ENCODE measurements around the gene SOBP.

SOBP gene

DNA sequence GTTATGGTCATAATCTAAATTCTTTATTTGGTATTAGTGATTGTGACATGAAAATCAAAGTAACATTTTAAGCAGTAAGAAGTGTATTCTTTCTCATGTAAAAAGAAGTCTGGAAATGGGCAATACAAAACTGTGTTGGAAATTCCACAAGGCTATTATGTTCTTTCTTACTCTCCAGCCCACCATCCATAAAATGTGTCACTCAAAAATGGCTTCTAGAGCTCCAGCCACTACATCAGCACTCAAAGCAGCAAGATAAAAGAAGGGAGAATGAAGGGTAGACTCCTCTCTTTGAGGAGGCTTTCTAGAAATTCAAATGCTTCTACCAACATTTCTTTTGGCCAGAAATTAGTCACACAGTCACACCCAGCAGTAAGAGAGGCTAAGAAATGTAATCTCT is 49.0 kb upstream of the SOBP start:
- POLR2A ChIA-PET: interaction anchor here (0.8 kb wide), 1 partner anchor 19 kb away, joined by 3 read pairs; the partner anchor contains the start of gene PDSS2
- no peak overlapping the region for H3K4me3 ChIP-seq (ENCODE audit: low read depth, low read length)
- H3K36me3 ChIP-seq (ENCODE audit: control insufficient read depth in 2 of 2, insufficient read depth in 1 of 2, low read length in 2 of 2): no peaks in the 10 kb centered on the region
- no peak for TF ChIP-seq ZNF473 (tag by site-specific recombination; IDR thresholded peaks at IDR 0.05)
- TF ChIP-seq ZBTB49 (tag by site-specific recombination; IDR thresholded peaks at IDR 0.05; ENCODE audit: low read depth): no peak
- TF ChIP-seq, protein P1, sequence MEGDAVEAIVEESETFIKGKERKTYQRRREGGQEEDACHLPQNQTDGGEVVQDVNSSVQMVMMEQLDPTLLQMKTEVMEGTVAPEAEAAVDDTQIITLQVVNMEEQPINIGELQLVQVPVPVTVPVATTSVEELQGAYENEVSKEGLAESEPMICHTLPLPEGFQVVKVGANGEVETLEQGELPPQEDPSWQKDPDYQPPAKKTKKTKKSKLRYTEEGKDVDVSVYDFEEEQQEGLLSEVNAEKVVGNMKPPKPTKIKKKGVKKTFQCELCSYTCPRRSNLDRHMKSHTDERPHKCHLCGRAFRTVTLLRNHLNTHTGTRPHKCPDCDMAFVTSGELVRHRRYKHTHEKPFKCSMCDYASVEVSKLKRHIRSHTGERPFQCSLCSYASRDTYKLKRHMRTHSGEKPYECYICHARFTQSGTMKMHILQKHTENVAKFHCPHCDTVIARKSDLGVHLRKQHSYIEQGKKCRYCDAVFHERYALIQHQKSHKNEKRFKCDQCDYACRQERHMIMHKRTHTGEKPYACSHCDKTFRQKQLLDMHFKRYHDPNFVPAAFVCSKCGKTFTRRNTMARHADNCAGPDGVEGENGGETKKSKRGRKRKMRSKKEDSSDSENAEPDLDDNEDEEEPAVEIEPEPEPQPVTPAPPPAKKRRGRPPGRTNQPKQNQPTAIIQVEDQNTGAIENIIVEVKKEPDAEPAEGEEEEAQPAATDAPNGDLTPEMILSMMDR (tag by site-specific recombination; IDR thresholded peaks at IDR 0.05): no peak
- no peak for TF ChIP-seq ZNF621 (tag by site-specific recombination; IDR thresholded peaks at IDR 0.05)
- TF ChIP-seq GLI4 (tag by site-specific recombination; IDR thresholded peaks at IDR 0.05): no peak
- TF ChIP-seq ZNF544 (tag by site-specific recombination; IDR thresholded peaks at IDR 0.05): no peak
- no peaks in the 10 kb centered on the region for H3K9me3 ChIP-seq (ENCODE audit: control insufficient read depth, insufficient read depth, low read depth, low read length)
- H3K4me1 ChIP-seq (ENCODE audit: control insufficient read depth, insufficient read depth, low read length): no peaks in the 10 kb centered on the region
- H3K27ac ChIP-seq (ENCODE audit: extremely low read depth, low read depth, low read length): no peak overlapping the region
- CTCF ChIA-PET: no interaction called here

DNA sequence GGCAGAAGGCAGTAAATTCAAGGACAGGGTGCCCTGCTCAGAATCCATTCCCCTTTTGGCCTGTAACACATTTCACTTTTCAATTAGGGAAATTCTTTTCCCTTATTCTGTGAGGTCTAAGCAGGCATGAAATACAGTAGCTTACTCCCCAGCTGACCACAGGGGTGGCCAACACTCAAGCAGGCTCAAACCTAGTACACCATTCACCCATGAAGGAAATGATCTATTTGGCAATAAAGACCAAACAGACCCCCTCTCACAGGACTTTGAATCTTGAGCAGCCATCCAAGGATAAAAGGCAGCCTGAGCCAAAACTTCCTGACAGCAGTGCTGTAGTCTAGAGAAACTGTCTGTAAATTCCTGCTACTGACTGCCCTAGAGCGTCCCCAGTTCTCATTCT is 48.2 kb upstream of the SOBP start:
- no peaks in the 10 kb centered on the region for H3K36me3 ChIP-seq (ENCODE audit: control insufficient read depth in 2 of 2, insufficient read depth in 1 of 2, low read length in 2 of 2)
- H3K27ac ChIP-seq (ENCODE audit: extremely low read depth, low read depth, low read length): no peak overlapping the region
- POLR2A ChIA-PET: interaction anchor here (0.8 kb wide), 1 partner anchor 18 kb away, joined by 3 read pairs; the partner anchor contains the start of gene PDSS2
- no peak overlapping the region for H3K4me3 ChIP-seq (ENCODE audit: low read depth, low read length)
- H3K4me1 ChIP-seq (ENCODE audit: control insufficient read depth, insufficient read depth, low read length): no peaks in the 10 kb centered on the region
- TF ChIP-seq, protein P2, sequence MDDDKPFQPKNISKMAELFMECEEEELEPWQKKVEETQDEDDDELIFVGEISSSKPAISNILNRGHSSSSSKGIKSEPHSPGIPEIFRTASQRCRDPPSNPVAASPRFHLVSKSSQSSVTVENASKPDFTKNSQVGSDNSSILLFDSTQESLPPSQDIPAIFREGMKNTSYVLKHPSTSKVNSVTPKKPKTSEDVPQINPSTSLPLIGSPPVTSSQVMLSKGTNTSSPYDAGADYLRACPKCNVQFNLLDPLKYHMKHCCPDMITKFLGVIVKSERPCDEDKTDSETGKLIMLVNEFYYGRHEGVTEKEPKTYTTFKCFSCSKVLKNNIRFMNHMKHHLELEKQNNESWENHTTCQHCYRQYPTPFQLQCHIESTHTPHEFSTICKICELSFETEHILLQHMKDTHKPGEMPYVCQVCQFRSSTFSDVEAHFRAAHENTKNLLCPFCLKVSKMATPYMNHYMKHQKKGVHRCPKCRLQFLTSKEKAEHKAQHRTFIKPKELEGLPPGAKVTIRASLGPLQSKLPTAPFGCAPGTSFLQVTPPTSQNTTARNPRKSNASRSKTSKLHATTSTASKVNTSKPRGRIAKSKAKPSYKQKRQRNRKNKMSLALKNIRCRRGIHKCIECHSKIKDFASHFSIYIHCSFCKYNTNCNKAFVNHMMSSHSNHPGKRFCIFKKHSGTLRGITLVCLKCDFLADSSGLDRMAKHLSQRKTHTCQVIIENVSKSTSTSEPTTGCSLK (tag by site-specific recombination; IDR thresholded peaks at IDR 0.05): no peak
- TF ChIP-seq GLI4 (tag by site-specific recombination; IDR thresholded peaks at IDR 0.05): no peak
- TF ChIP-seq ZNF433 (tag by site-specific recombination; IDR thresholded peaks at IDR 0.05; ENCODE audit: low read depth): no peak
- no peak for TF ChIP-seq ZNF26 (tag by site-specific recombination; IDR thresholded peaks at IDR 0.05)
- no peak for TF ChIP-seq ZNF362 (tag by site-specific recombination; IDR thresholded peaks at IDR 0.05)
- no peak for TF ChIP-seq TCF7L2 (IDR thresholded peaks at IDR 0.05; ENCODE audit: borderline replicate concordance, low read depth, low read length)
- TF ChIP-seq KLF1 (tag by site-specific recombination; IDR thresholded peaks at IDR 0.05): no peak
- no peak for TF ChIP-seq ZNF18 (tag by site-specific recombination; IDR thresholded peaks at IDR 0.05)
- no peak for TF ChIP-seq ZSCAN16 (tag by site-specific recombination; IDR thresholded peaks at IDR 0.05)
- no peak for TF ChIP-seq MEIS1 (CRISPR knock-in tag; IDR thresholded peaks at IDR 0.05; ENCODE audit: borderline replicate concordance)
- TF ChIP-seq, protein P3, sequence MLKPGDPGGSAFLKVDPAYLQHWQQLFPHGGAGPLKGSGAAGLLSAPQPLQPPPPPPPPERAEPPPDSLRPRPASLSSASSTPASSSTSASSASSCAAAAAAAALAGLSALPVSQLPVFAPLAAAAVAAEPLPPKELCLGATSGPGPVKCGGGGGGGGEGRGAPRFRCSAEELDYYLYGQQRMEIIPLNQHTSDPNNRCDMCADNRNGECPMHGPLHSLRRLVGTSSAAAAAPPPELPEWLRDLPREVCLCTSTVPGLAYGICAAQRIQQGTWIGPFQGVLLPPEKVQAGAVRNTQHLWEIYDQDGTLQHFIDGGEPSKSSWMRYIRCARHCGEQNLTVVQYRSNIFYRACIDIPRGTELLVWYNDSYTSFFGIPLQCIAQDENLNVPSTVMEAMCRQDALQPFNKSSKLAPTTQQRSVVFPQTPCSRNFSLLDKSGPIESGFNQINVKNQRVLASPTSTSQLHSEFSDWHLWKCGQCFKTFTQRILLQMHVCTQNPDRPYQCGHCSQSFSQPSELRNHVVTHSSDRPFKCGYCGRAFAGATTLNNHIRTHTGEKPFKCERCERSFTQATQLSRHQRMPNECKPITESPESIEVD (tag by site-specific recombination; IDR thresholded peaks at IDR 0.05): no peak
- no peaks in the 10 kb centered on the region for H3K9me3 ChIP-seq (ENCODE audit: control insufficient read depth, insufficient read depth, low read depth, low read length)
- CTCF ChIA-PET: interaction anchor here (0.6 kb wide), 1 partner anchor 71 kb away, joined by 4 read pairs; no protein-coding TSS in a partner anchor

Data from HEK293 (cell line).